Left lobe of liver (tissue), 2 donors: ENCODE data around the gene ZMYND10. TPM values are rescaled to one million over a fixed set of nuclear protein-coding genes. Genes with fewer than 3 reads are reported as not detected.

ENCODE experiments used
- ATAC-seq: fragments of 200-7000 bp; cut with Tn5 transposase; one replicate; pipeline ENCODE4 v1.9.1; 2020; ENCODE audit warnings: mild to moderate bottlenecking, moderate library complexity
- DNase-seq: peaks from one replicate; pipeline ENCODE4 v3.0.0-alpha.2; 2020; ENCODE audit warnings: low spot score
- total RNA-seq: library from RNA; stranded (reverse); gene quantifications from one replicate; pipeline ENCODE4 v1.2.1, GENCODE V29; 2021
- donor health status: DM: no; HTN: no; CAD: no; lungs with moderate emphysema.
- donor health status: DM: no; HTN: yes; CAD: no.

The ZMYND10 gene
- total RNA-seq, 1 donor from 2014 or later = 1.7 TPM

GRCh38 chr3:50327129-50327528 is 18.4 kb downstream of the ZMYND10 start:
- DNase-seq (no peak), ATAC-seq (no peak)

GRCh38 chr3:50326182-50326541 is 19.4 kb downstream of the ZMYND10 start:
- ATAC-seq (no peak), DNase-seq (no peak)

GRCh38 chr3:50325497-50326181 is 19.9 kb downstream of the ZMYND10 start:
- DNase-seq = no peak
- no peak for ATAC-seq

GRCh38 chr3:50325113-50325480 is 20.4 kb downstream of the ZMYND10 start:
- DNase-seq (no peak), ATAC-seq (no peak)

GRCh38 chr3:50324351-50325112 is 21.0 kb downstream of the ZMYND10 start:
- DNase-seq = peak; percentile 78
- peak; percentile 34 for ATAC-seq

- ATAC-seq (no peak), DNase-seq (no peak)
Observed at GRCh38 chr3:50323614-50324199, 21.8 kb downstream of the ZMYND10 start.

- no peak for ATAC-seq
Observed at GRCh38 chr3:50323092-50323600, 22.4 kb downstream of the ZMYND10 start.

GRCh38 chr3:50322386-50323091 is 23.0 kb downstream of the ZMYND10 start, which contains the start of gene HYAL2:
HYAL2 (minus strand) TSS chr3:50322745; CDS start chr3:50320489, 2,256 bp downstream.
- DNase-seq = peak; percentile 75
- no peak for ATAC-seq

More at GRCh38 chr3:50323092-50323600, 22.4 kb downstream of the ZMYND10 start:
- DNase-seq = no peak

- DNase-seq = no peak
Observed at GRCh38 chr3:50322115-50322385, 23.5 kb downstream of the ZMYND10 start.

GRCh38 chr3:50321336-50322114 is 24.0 kb downstream of the ZMYND10 start:
- ATAC-seq (peak; percentile 84), DNase-seq (peak; percentile 91)

More at GRCh38 chr3:50322115-50322385, 23.5 kb downstream of the ZMYND10 start:
- ATAC-seq = no peak

GRCh38 chr3:50320853-50321335 is 24.6 kb downstream of the ZMYND10 start:
- ATAC-seq (peak; percentile 78), DNase-seq (peak; percentile 87)

GRCh38 chr3:50319894-50320625 is 25.5 kb downstream of the ZMYND10 start:
- ATAC-seq = no peak
- no peak for DNase-seq

- ATAC-seq (no peak), DNase-seq (no peak)
Observed at GRCh38 chr3:50319181-50319893, 26.2 kb downstream of the ZMYND10 start.

GRCh38 chr3:50318615-50319014 is 26.9 kb downstream of the ZMYND10 start:
- ATAC-seq = no peak
- DNase-seq = no peak

GRCh38 chr3:50318163-50318562 is 27.4 kb downstream of the ZMYND10 start:
- ATAC-seq = no peak

GRCh38 chr3:50317300-50317699 is 28.2 kb downstream of the ZMYND10 start:
- DNase-seq = no peak
- ATAC-seq = no peak

More at GRCh38 chr3:50318163-50318562, 27.4 kb downstream of the ZMYND10 start:
- no peak for DNase-seq

- DNase-seq = no peak
- no peak for ATAC-seq
Observed at GRCh38 chr3:50316657-50317242, 28.8 kb downstream of the ZMYND10 start.

- ATAC-seq (peak; percentile 5), DNase-seq (no peak)
Observed at GRCh38 chr3:50314816-50315215, 30.7 kb downstream of the ZMYND10 start.

GRCh38 chr3:50314342-50314741 is 31.2 kb downstream of the ZMYND10 start:
- DNase-seq (no peak), ATAC-seq (peak; percentile 66)
